HCT116 (cell line): ENCODE data around the gene TENM3. TPM values are rescaled to one million over a fixed set of nuclear protein-coding genes. Genes with fewer than 3 reads are reported as not detected.

Experiments
- ATAC-seq: fragments of 200-7000 bp; cut with Tn5 transposase; 2 replicates; pipeline ENCODE4 v1.9.1; 2020; ENCODE audit warnings: mild to moderate bottlenecking, moderate library complexity
- BruUV-seq: library from RNA; stranded (reverse); fragments of 400-500 nt; replicated peaks from 2 replicates; lab custom pipeline; 2021; lab: Mats Ljungman, UMichigan
- CTCF ChIA-PET: fragments of 300-600 bp; sonication (Branson Sonifier 250); formaldehyde crosslinking; loops from one replicate; lab custom pipeline; 2021; ENCODE audit warnings: antibody characterized with exemption; lab: Charles Lee
- POLR2A ChIA-PET: fragments of 300-600, 350-600 bp; sonication (Branson Sonifier 250); formaldehyde crosslinking; loops from one replicate; lab custom pipeline; 2021; ENCODE audit warnings: antibody characterized with exemption; lab: Charles Lee
- RAD21 ChIA-PET, 2 experiments: fragments of 300-600 bp; sonication (Branson Sonifier 250); formaldehyde crosslinking; loops; one replicate each; lab custom pipeline; 2023; ENCODE audit warnings: low total read pairs in 2 of 2; ENCODE audit not compliant: uncharacterized antibody in 2 of 2, unreplicated experiment in 2 of 2, low non-redundant PET in 1 of 2; lab: Charles Lee
- DNase-seq: peaks from one replicate; pipeline ENCODE4 v3.0.0-alpha.2; 2010; ENCODE audit warnings: low read depth, low spot score
- H2AFZ ChIP-seq: fragments of 200-600 bp; shearing (Covaris generic), sonication (generic); 2 replicates; pipeline ENCODE4 v1.6.1; 2017; ENCODE audit warnings: low read depth, mixed run types, mixed read lengths, antibody characterized with exemption, low read length; ENCODE audit not compliant: poor library complexity, severe bottlenecking
- H3K27ac ChIP-seq: 2 replicates; pipeline ENCODE4 v1.5.1; 2012; ENCODE audit warnings: low read depth, low read length
- H3K27me3 ChIP-seq: fragments of 200-600 bp; sonication (generic); 2 replicates; pipeline ENCODE4 v1.6.1; 2016; ENCODE audit warnings: mixed run types, low read length, mixed read lengths; ENCODE audit not compliant: insufficient read depth
- H3K36me3 ChIP-seq, 2 experiments: fragments of 200-500 bp in 1 of 2; fragments of 200-600 bp in 1 of 2; sonication (Bioruptor generic) in 1 of 2; sonication (generic) in 1 of 2; 2 replicates each; pipeline versions ENCODE4 v1.5.1 to v1.6.1; 2014 to 2016; ENCODE audit warnings: low read length in 2 of 2, inconsistent platforms in 1 of 2, mixed read lengths in 1 of 2, mixed run types in 1 of 2; ENCODE audit not compliant: insufficient read depth in 2 of 2, control insufficient read depth in 1 of 2
- H3K4me1 ChIP-seq, 2 experiments: fragments of 200-600 bp in 1 of 2; sonication (generic) in 1 of 2; 2 replicates each; pipeline versions ENCODE4 v1.5.1 to v1.6.1; 2012 to 2017; ENCODE audit warnings: low read length in 2 of 2, inconsistent platforms in 1 of 2, mild to moderate bottlenecking in 1 of 2, mixed read lengths in 1 of 2, mixed run types in 1 of 2, moderate library complexity in 1 of 2; ENCODE audit not compliant: insufficient read depth in 2 of 2, control insufficient read depth in 1 of 2
- H3K4me2 ChIP-seq: fragments of 200-600 bp; sonication (generic); 2 replicates; pipeline ENCODE4 v1.6.1; 2017; ENCODE audit warnings: mixed run types, low read length, mixed read lengths
- H3K4me3 ChIP-seq, 2 experiments: fragments of 200-600 bp in 1 of 2; sonication (generic) in 1 of 2; replicated peaks in 1 of 2; 2 replicates each; pipeline ENCODE4 v1.5.1; 2011 to 2016; ENCODE audit warnings: low read length in 2 of 2, control low read depth in 1 of 2, low read depth in 1 of 2, mild to moderate bottlenecking in 1 of 2, mixed read lengths in 1 of 2, mixed run types in 1 of 2
- H3K79me2 ChIP-seq: fragments of 200-600 bp; sonication (generic); 2 replicates; pipeline ENCODE4 v1.6.1; 2017; ENCODE audit warnings: mild to moderate bottlenecking, mixed run types, low read length, moderate library complexity, mixed read lengths; ENCODE audit not compliant: insufficient read depth
- H3K9ac ChIP-seq: fragments of 200-600 bp; sonication (generic); 2 replicates; pipeline ENCODE4 v1.6.1; 2016; ENCODE audit warnings: low read length, mixed read lengths
- H3K9me2 ChIP-seq: fragments of 200-600 bp; sonication (generic), shearing (Covaris generic); 2 replicates; pipeline ENCODE4 v1.6.1; 2017; ENCODE audit warnings: mixed run types, mild to moderate bottlenecking, moderate library complexity; ENCODE audit not compliant: insufficient read depth
- H3K9me3 ChIP-seq, 2 experiments: fragments of 200-500 bp in 1 of 2; fragments of 200-600 bp in 1 of 2; sonication (Bioruptor generic) in 1 of 2; sonication (generic) in 1 of 2; 2 replicates each; pipeline ENCODE4 v1.6.1; 2014 to 2017; ENCODE audit warnings: low read length in 2 of 2, mixed read lengths in 2 of 2, inconsistent platforms in 1 of 2, low read depth in 1 of 2, mild to moderate bottlenecking in 1 of 2, mixed run types in 1 of 2, moderate library complexity in 1 of 2; ENCODE audit not compliant: control insufficient read depth in 1 of 2, insufficient read depth in 1 of 2
- H4K20me1 ChIP-seq: fragments of 200-600 bp; sonication (generic), shearing (Covaris generic); 2 replicates; pipeline ENCODE4 v1.6.1; 2017; ENCODE audit warnings: mixed run types, mild to moderate bottlenecking, moderate library complexity; ENCODE audit not compliant: insufficient read depth
- CBX3 ChIP-seq: IDR thresholded peaks from 2 replicates; pipeline ENCODE4 v1.6.1; 2012; ENCODE audit warnings: low read depth
- CEBPB ChIP-seq: IDR thresholded peaks from 2 replicates; pipeline ENCODE4 v1.6.1; 2012; ENCODE audit warnings: low read depth
- CTCF ChIP-seq, 3 experiments: fragments of 200-600 bp in 1 of 3; sonication (generic) in 1 of 3; IDR thresholded peaks in 2 of 3; conservative IDR thresholded peaks in 1 of 3; 2 replicates each; pipeline ENCODE4 v1.5.1; 2012 to 2017; ENCODE audit warnings: low read depth in 2 of 3, low read length in 2 of 3, antibody characterized with exemption in 1 of 3, borderline replicate concordance in 1 of 3, control low read depth in 1 of 3, mild to moderate bottlenecking in 1 of 3, mixed read lengths in 1 of 3, mixed run types in 1 of 3, moderate library complexity in 1 of 3; ENCODE audit not compliant: insufficient read depth in 1 of 3
- ELF1 ChIP-seq: IDR thresholded peaks from 2 replicates; pipeline ENCODE4 v1.6.1; 2012; ENCODE audit warnings: low read depth, borderline replicate concordance
- EZH2 ChIP-seq: fragments of 200-600 bp; sonication (generic); IDR thresholded peaks from 2 replicates; pipeline ENCODE4 v1.6.1; 2017; ENCODE audit warnings: antibody characterized with exemption, mixed run types
- EZH2phosphoT487 ChIP-seq: fragments of 200-600 bp; IDR thresholded peaks from 2 replicates; pipeline ENCODE4 v1.6.1; 2018; ENCODE audit warnings: antibody characterized with exemption, borderline replicate concordance
- JUND ChIP-seq: IDR thresholded peaks from 2 replicates; pipeline ENCODE4 v1.6.1; 2012
- POLR2A ChIP-seq: IDR thresholded peaks from 2 replicates; pipeline ENCODE4 v1.7.0; 2011; ENCODE audit warnings: borderline replicate concordance; ENCODE audit not compliant: insufficient read depth, insufficient read length; ENCODE audit errors: extremely low read depth
- POLR2AphosphoS5 ChIP-seq: IDR thresholded peaks from 2 replicates; pipeline ENCODE4 v1.6.1; 2011; ENCODE audit warnings: mild to moderate bottlenecking, low read depth, low read length, moderate library complexity
- RAD21 ChIP-seq: IDR thresholded peaks from 2 replicates; pipeline ENCODE4 v1.6.1; 2012; ENCODE audit warnings: low read depth, mild to moderate bottlenecking
- REST ChIP-seq: IDR thresholded peaks from 2 replicates; pipeline ENCODE4 v1.6.1; 2012; ENCODE audit warnings: low read depth
- SIN3A ChIP-seq: IDR thresholded peaks from 2 replicates; pipeline ENCODE4 v1.6.1; 2012; ENCODE audit warnings: low read depth
- SRF ChIP-seq: IDR thresholded peaks from 2 replicates; pipeline ENCODE4 v1.6.1; 2012; ENCODE audit warnings: low read depth
- TCF7L2 ChIP-seq: IDR thresholded peaks from 2 replicates; pipeline ENCODE4 v1.7.0; 2011; ENCODE audit warnings: borderline replicate concordance, inconsistent platforms; ENCODE audit not compliant: insufficient read depth, insufficient read length; ENCODE audit errors: extremely low read depth
- YY1 ChIP-seq: IDR thresholded peaks from 2 replicates; pipeline ENCODE4 v1.6.1; 2011; ENCODE audit warnings: low read length, low read depth, moderate library complexity, mild to moderate bottlenecking; ENCODE audit not compliant: insufficient replicate concordance; ENCODE audit errors: extremely low read depth
- ZBTB33 ChIP-seq: IDR thresholded peaks from 2 replicates; pipeline ENCODE4 v1.6.1; 2011; ENCODE audit warnings: mild to moderate bottlenecking, low read length, moderate library complexity; ENCODE audit not compliant: insufficient replicate concordance; ENCODE audit errors: extremely low read depth
- ZFX ChIP-seq: fragments of 450-650 bp; IDR thresholded peaks from 2 replicates; pipeline ENCODE4 v1.6.1; 2017
- ZNF274 ChIP-seq: fragments of 200-500 bp; sonication (Bioruptor generic); IDR thresholded peaks from 2 replicates; pipeline ENCODE4 v1.6.1; 2014; ENCODE audit warnings: mild to moderate bottlenecking, low read depth, low read length, inconsistent platforms
- intact Hi-C: fragments of 100-400 bp; cut with micrococcal nuclease; formaldehyde crosslinking; loops from 2 replicates; pipeline ENCODE4 v1.10.0; 2022
- total RNA-seq: library from RNA; stranded (reverse); gene quantifications from one replicate; pipeline ENCODE4 v1.2.1, GENCODE V29; 2021; ENCODE audit not compliant: unreplicated experiment
- TF ChIP-seq, protein P1 (sequence below): IDR thresholded peaks from 2 replicates; pipeline ENCODE4 v1.6.1; 2012

TENM3 gene
- total RNA-seq, 1 experiment from 2014 or later, result 0.54 TPM

GRCh38 chr4:182318256-182318655, 75.1 kb downstream of the TENM3 start:
- H3K4me2 ChIP-seq, result no peak overlapping the region
- ChIA-PET POLR2A (no interaction called here), RAD21 (no interaction called here), CTCF (no interaction called here)
- no peaks in the 10 kb centered on the region for H3K4me1 ChIP-seq
- no peak overlapping the region for H2AFZ ChIP-seq
- intact Hi-C loops, result no loop called here
- H3K4me3 ChIP-seq, result no peak overlapping the region
- no peaks in the 10 kb centered on the region for H3K36me3 ChIP-seq
- no peaks in the 10 kb centered on the region for H3K79me2 ChIP-seq
- no peak overlapping the region for H3K9ac ChIP-seq
- no peak for DNase-seq
- BruUV-seq, result no TSS peak
- H3K9me2 ChIP-seq, result no peaks in the 10 kb centered on the region
- H3K27me3 ChIP-seq, result no peaks in the 10 kb centered on the region
- H3K9me3 ChIP-seq, result peaks cover 4 to 10% of the 10 kb centered on the region in 2 experiments; a peak in 2 of 4 replicates
- H4K20me1 ChIP-seq, result no peaks in the 10 kb centered on the region
- ATAC-seq, result no peak
- no peak overlapping the region for H3K27ac ChIP-seq
- TF ChIP-seq ZFX (no peak), POLR2AphosphoS5 (no peak), SRF (no peak), ZBTB33 (no peak), ELF1 (no peak), REST (no peak), RAD21 (no peak), TCF7L2 (no peak), YY1 (no peak), EZH2 (no peak), ZNF274 (no peak), JUND (no peak), CEBPB (no peak), EZH2phosphoT487 (no peak), POLR2A (no peak), CTCF (IDR thresholded peaks at IDR 0.05 in 2 of 3, conservative IDR thresholded peaks at IDR 0.05 in 1 of 3; ENCODE audit: borderline replicate concordance in 1 of 3, insufficient read depth in 1 of 3, low read depth in 2 of 3, low read length in 2 of 3) (no peak), SIN3A (no peak), CBX3 (no peak)
- TF ChIP-seq, protein P1, sequence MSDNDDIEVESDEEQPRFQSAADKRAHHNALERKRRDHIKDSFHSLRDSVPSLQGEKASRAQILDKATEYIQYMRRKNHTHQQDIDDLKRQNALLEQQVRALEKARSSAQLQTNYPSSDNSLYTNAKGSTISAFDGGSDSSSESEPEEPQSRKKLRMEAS, result no peak
